Liver (tissue), 9 donors: ENCODE results near the gene KRT16. TPM values are rescaled to one million over a fixed set of nuclear protein-coding genes. Genes with fewer than 3 reads are reported as not detected.

Source experiments
- DNase-seq: peaks from one replicate; pipeline ENCODE4 v3.0.0-alpha.2; 2017; ENCODE audit warnings: low spot score
- H3K27ac ChIP-seq, 2 donors: one replicate each; pipeline ENCODE4 v1.7.0; 2013; ENCODE audit warnings: inconsistent platforms in 2 of 2, low read length in 2 of 2, control low read depth in 1 of 2, low read depth in 1 of 2, mild to moderate bottlenecking in 1 of 2
- H3K27me3 ChIP-seq, 4 donors: one replicate each; pipeline versions ENCODE4 v1.6.1 to v1.7.0; 2013; ENCODE audit warnings: low read length in 3 of 4, inconsistent platforms in 1 of 4, mild to moderate bottlenecking in 1 of 4, moderate library complexity in 1 of 4; ENCODE audit not compliant: control insufficient read depth in 4 of 4, insufficient read depth in 4 of 4
- H3K36me3 ChIP-seq, 4 donors: one replicate each; pipeline versions ENCODE4 v1.6.1 to v1.7.0; 2013; ENCODE audit warnings: low read length in 3 of 4, mild to moderate bottlenecking in 3 of 4, low read depth in 1 of 4, moderate library complexity in 1 of 4; ENCODE audit not compliant: control insufficient read depth in 4 of 4, insufficient read depth in 3 of 4
- H3K4me1 ChIP-seq, 4 donors: one replicate each; pipeline versions ENCODE4 v1.6.1 to v1.7.0; 2013; ENCODE audit warnings: low read length in 3 of 4, mild to moderate bottlenecking in 3 of 4, moderate library complexity in 1 of 4; ENCODE audit not compliant: control insufficient read depth in 4 of 4, insufficient read depth in 4 of 4
- H3K4me3 ChIP-seq, 3 donors: one replicate each; pipeline versions ENCODE4 v1.6.1 to v1.7.0; 2013; ENCODE audit warnings: low read length in 3 of 3, control low read depth in 1 of 3, low read depth in 1 of 3, mild to moderate bottlenecking in 1 of 3
- H3K9ac ChIP-seq, 2 donors: one replicate each; pipeline ENCODE4 v1.7.0; 2013; ENCODE audit warnings: low read length in 2 of 2, mild to moderate bottlenecking in 2 of 2, moderate library complexity in 2 of 2, control low read depth in 1 of 2, low read depth in 1 of 2
- H3K9me3 ChIP-seq, 4 donors: one replicate each; pipeline versions ENCODE4 v1.6.1 to v1.7.0; 2013; ENCODE audit warnings: low read length in 3 of 4; ENCODE audit not compliant: control insufficient read depth in 4 of 4
- ATF3 ChIP-seq: IDR thresholded peaks from 2 replicates; pipeline ENCODE4 v1.6.1; 2016; ENCODE audit warnings: antibody characterized with exemption
- EGR1 ChIP-seq, 2 donors: IDR thresholded peaks; 2 replicates each; pipeline ENCODE4 v1.6.1; 2016 to 2018; ENCODE audit warnings: antibody characterized with exemption in 2 of 2, low read depth in 2 of 2
- HNF4A ChIP-seq, 2 donors: conservative IDR thresholded peaks; 2 replicates each; pipeline ENCODE4 v1.6.1; 2016; ENCODE audit warnings: antibody characterized with exemption in 2 of 2, mild to moderate bottlenecking in 2 of 2
- HNF4G ChIP-seq: IDR thresholded peaks from 2 replicates; pipeline ENCODE4 v1.6.1; 2016; ENCODE audit warnings: antibody characterized with exemption
- JUND ChIP-seq, 2 donors: IDR thresholded peaks; 2 replicates each; pipeline ENCODE4 v1.6.1; 2016; ENCODE audit warnings: antibody characterized with exemption in 2 of 2
- RAD21 ChIP-seq, 2 donors: IDR thresholded peaks; 2 replicates each; pipeline ENCODE4 v1.6.1; 2016; ENCODE audit warnings: antibody characterized with exemption in 2 of 2, mild to moderate bottlenecking in 2 of 2
- REST ChIP-seq: IDR thresholded peaks from 2 replicates; pipeline ENCODE4 v1.6.1; 2016; ENCODE audit warnings: antibody characterized with exemption, mild to moderate bottlenecking
- RXRA ChIP-seq, 2 donors: IDR thresholded peaks; 2 replicates each; pipeline ENCODE4 v1.6.1; 2017 to 2018; ENCODE audit warnings: antibody characterized with exemption in 2 of 2, mild to moderate bottlenecking in 1 of 2
- TAF1 ChIP-seq: conservative IDR thresholded peaks from 2 replicates; pipeline ENCODE4 v1.6.1; 2016; ENCODE audit warnings: antibody characterized with exemption, mild to moderate bottlenecking
- YY1 ChIP-seq: IDR thresholded peaks from 2 replicates; pipeline ENCODE4 v1.6.1; 2016; ENCODE audit warnings: antibody characterized with exemption, mild to moderate bottlenecking
- WGBS: extraction: QIAGEN DNeasy Blood & Tissue Kit; methylation state at CpG from one replicate; pipeline ENCODE4 v1.1.7; 2013; 5-methylcytosine and 5-hydroxymethylcytosine counted together
- polyA plus RNA-seq, 2 donors: library from polyadenylated mRNA; stranded (reverse) in 1 of 2; unstranded in 1 of 2; fragments of 200-250 nt in 1 of 2; fragments of >200 nt in 1 of 2; fragmentation: Nextera tagmentation in 1 of 2; extraction: Ambion mirVana in 1 of 2; gene quantifications; one replicate each; pipeline versions ENCODE4 v1.2.1 to v1.2.3, GENCODE V29; 2013 to 2015
- total RNA-seq, 2 donors: library from RNA; depleted of rRNA; stranded (reverse); fragments of >200 nt; gene quantifications; one replicate each; pipeline ENCODE4 v1.2.3, GENCODE V29; 2014
- TF ChIP-seq, protein P1 (sequence below): fragments of 150-350 bp; IDR thresholded peaks from 2 replicates; pipeline ENCODE4 v1.5.1; 2017; ENCODE audit warnings: improper control_type of control experiment, low read depth, low read length; ENCODE audit not compliant: missing input control
- TF ChIP-seq, protein P2 (sequence below): IDR thresholded peaks from 2 replicates; pipeline ENCODE4 v1.6.1; 2016; ENCODE audit warnings: antibody characterized with exemption
- TF ChIP-seq, protein P3 (sequence below): IDR thresholded peaks from 2 replicates; pipeline ENCODE4 v1.6.1; 2016; ENCODE audit warnings: antibody characterized with exemption
- donor health status: healthy.
- donor health status: healthy.
- donor health status: healthy.
- donor health status: healthy.
- donor health status: healthy.

Gene KRT16
- total and polyA plus RNA-seq, 4 donors: not detected

DNA sequence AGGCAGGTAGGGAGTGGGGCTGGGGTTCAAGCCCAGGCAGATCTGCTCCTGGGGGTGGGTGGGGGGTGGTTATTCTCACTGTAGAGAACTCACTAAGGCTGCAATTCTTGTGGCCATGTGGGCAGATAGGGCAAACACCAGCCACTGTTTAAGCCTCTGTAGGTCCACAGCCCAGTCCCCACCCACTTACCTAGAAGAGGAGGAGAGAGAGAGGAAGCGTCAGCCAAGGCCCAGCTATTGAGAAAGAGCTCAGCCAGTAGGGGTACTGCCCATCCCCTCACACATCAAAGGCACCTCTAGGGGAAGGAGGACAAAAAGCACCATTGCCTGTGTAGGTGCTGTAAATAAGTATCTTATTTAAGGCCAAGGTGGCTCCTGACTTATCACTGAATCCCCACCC is 12.9 kb downstream of the KRT16 start:
- TF ChIP-seq TAF1 (no peak), HNF4G (no peak), EGR1 (IDR thresholded peaks at IDR 0.05; ENCODE audit: low read depth in 2 of 2) (no peak), JUND (IDR thresholded peaks at IDR 0.05) (no peak)

GRCh38 chr17:41595585-41595984 is 17.0 kb downstream of the KRT16 start:
- no peak overlapping the region for H3K4me3 ChIP-seq
- TF ChIP-seq, protein P1, sequence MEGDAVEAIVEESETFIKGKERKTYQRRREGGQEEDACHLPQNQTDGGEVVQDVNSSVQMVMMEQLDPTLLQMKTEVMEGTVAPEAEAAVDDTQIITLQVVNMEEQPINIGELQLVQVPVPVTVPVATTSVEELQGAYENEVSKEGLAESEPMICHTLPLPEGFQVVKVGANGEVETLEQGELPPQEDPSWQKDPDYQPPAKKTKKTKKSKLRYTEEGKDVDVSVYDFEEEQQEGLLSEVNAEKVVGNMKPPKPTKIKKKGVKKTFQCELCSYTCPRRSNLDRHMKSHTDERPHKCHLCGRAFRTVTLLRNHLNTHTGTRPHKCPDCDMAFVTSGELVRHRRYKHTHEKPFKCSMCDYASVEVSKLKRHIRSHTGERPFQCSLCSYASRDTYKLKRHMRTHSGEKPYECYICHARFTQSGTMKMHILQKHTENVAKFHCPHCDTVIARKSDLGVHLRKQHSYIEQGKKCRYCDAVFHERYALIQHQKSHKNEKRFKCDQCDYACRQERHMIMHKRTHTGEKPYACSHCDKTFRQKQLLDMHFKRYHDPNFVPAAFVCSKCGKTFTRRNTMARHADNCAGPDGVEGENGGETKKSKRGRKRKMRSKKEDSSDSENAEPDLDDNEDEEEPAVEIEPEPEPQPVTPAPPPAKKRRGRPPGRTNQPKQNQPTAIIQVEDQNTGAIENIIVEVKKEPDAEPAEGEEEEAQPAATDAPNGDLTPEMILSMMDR: no peak
- no peak for TF ChIP-seq ATF3
- no peak for TF ChIP-seq REST
- no peak for TF ChIP-seq HNF4A (conservative IDR thresholded peaks at IDR 0.05)
- TF ChIP-seq EGR1 (IDR thresholded peaks at IDR 0.05; ENCODE audit: low read depth in 2 of 2): no peak
- TF ChIP-seq TAF1: no peak
- TF ChIP-seq RXRA (IDR thresholded peaks at IDR 0.05): no peak
- TF ChIP-seq RAD21 (IDR thresholded peaks at IDR 0.05): no peak
- TF ChIP-seq YY1: no peak
- no peak for TF ChIP-seq HNF4G
- TF ChIP-seq, protein P2, sequence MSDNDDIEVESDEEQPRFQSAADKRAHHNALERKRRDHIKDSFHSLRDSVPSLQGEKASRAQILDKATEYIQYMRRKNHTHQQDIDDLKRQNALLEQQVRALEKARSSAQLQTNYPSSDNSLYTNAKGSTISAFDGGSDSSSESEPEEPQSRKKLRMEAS: no peak
- no peaks in the 10 kb centered on the region for H3K36me3 ChIP-seq
- WGBS: 70% methylated on average over 8 of the region's 8 CpGs
- no peak overlapping the region for H3K9ac ChIP-seq
- no peaks in the 10 kb centered on the region for H3K4me1 ChIP-seq
- peaks cover 0 to 3% (median 0%) of the 10 kb centered on the region in 4 donors for H3K27me3 ChIP-seq
- no peak overlapping the region for H3K27ac ChIP-seq
- DNase-seq: no peak
- H3K9me3 ChIP-seq: no peaks in the 10 kb centered on the region

More for the DNA sequence above, 12.9 kb downstream of the KRT16 start:
- Histone ChIP-seq H3K27me3 (peaks cover 0 to 3% (median 0%) of the 10 kb centered on the region in 4 donors), H3K4me1 (no peaks in the 10 kb centered on the region), H3K4me3 (no peak overlapping the region), H3K36me3 (no peaks in the 10 kb centered on the region), H3K27ac (no peak overlapping the region), H3K9me3 (no peaks in the 10 kb centered on the region), H3K9ac (no peak overlapping the region)
- 56% methylated on average over 1 of the region's 1 CpG for WGBS
- DNase-seq: no peak

GRCh38 chr17:41594363-41594915 is 18.1 kb downstream of the KRT16 start:
- no peak for DNase-seq
- Histone ChIP-seq H3K36me3 (no peaks in the 10 kb centered on the region), H3K9me3 (no peaks in the 10 kb centered on the region), H3K4me3 (no peak overlapping the region), H3K9ac (no peak overlapping the region), H3K27me3 (peaks cover 0 to 3% (median 0%) of the 10 kb centered on the region in 4 donors), H3K4me1 (no peaks in the 10 kb centered on the region), H3K27ac (no peak overlapping the region)
- TF ChIP-seq, protein P3, sequence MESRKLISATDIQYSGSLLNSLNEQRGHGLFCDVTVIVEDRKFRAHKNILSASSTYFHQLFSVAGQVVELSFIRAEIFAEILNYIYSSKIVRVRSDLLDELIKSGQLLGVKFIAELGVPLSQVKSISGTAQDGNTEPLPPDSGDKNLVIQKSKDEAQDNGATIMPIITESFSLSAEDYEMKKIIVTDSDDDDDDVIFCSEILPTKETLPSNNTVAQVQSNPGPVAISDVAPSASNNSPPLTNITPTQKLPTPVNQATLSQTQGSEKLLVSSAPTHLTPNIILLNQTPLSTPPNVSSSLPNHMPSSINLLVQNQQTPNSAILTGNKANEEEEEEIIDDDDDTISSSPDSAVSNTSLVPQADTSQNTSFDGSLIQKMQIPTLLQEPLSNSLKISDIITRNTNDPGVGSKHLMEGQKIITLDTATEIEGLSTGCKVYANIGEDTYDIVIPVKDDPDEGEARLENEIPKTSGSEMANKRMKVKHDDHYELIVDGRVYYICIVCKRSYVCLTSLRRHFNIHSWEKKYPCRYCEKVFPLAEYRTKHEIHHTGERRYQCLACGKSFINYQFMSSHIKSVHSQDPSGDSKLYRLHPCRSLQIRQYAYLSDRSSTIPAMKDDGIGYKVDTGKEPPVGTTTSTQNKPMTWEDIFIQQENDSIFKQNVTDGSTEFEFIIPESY: no peak
- 56% methylated on average over 3 of the region's 3 CpGs for WGBS
